NB4 (cell line): ENCODE measurements around the gene HCCS.

Experiments
- DNase-seq: peaks from one replicate; pipeline ENCODE4 v3.0.0; 2010; ENCODE audit warnings: low read depth
- H3K4me3 ChIP-seq: one replicate; pipeline ENCODE4 v1.5.1; 2011; ENCODE audit warnings: mild to moderate bottlenecking, low read depth, low read length, moderate library complexity
- MYC ChIP-seq: IDR thresholded peaks from 2 replicates; pipeline ENCODE4 v1.6.1; 2011; ENCODE audit warnings: low read depth, low read length
- POLR2A ChIP-seq: IDR thresholded peaks from 2 replicates; pipeline ENCODE4 v1.6.1; 2011; ENCODE audit warnings: mild to moderate bottlenecking; ENCODE audit not compliant: insufficient read length; ENCODE audit errors: extremely low read depth
- TF ChIP-seq, protein P1 (sequence below): IDR thresholded peaks from 2 replicates; pipeline ENCODE4 v1.6.1; 2011; ENCODE audit warnings: low read depth, low read length
- TF ChIP-seq, protein P2 (sequence below): IDR thresholded peaks from one replicate; pipeline ENCODE4 v1.5.1; 2012; ENCODE audit warnings: low read depth, low read length

The HCCS gene

DNA sequence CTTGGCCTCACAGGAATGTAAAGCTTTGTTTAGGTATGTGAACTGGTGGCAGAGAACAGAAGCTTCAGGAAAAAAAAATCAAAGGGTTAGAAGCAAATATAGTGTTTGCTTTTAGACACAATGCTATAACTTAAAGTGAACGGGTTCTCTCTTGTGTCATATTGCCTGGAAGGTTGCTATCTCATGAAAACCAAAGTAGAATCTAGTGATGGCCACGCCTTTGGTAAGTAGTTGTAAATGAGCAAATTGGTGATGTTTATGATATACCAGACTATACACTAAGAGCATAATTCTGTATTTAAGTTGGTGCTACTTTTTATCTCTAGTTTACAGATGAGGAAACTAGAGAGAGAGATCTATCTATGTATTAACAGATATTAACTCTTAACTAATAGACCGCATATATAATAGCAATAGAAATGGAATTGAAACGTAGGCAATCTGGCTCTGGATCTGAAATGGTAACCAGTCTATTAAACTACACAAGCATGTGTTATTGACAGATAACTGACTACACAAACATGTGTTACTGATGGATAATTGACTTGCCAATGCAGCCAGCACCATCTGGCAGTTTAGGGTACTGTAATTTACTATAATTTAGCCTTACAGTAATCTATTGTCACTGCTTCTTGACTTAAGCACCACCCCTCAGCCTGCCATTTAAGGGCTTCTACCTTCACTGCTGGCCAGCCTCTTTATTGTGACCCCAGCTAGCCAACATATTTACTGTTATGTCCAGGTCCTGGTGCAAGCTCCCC lies 40.8 kb downstream of the HCCS start:
- no peak for DNase-seq
- TF ChIP-seq, protein P1, sequence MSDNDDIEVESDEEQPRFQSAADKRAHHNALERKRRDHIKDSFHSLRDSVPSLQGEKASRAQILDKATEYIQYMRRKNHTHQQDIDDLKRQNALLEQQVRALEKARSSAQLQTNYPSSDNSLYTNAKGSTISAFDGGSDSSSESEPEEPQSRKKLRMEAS, result no peak
- TF ChIP-seq MYC, result no peak
- TF ChIP-seq, protein P2, sequence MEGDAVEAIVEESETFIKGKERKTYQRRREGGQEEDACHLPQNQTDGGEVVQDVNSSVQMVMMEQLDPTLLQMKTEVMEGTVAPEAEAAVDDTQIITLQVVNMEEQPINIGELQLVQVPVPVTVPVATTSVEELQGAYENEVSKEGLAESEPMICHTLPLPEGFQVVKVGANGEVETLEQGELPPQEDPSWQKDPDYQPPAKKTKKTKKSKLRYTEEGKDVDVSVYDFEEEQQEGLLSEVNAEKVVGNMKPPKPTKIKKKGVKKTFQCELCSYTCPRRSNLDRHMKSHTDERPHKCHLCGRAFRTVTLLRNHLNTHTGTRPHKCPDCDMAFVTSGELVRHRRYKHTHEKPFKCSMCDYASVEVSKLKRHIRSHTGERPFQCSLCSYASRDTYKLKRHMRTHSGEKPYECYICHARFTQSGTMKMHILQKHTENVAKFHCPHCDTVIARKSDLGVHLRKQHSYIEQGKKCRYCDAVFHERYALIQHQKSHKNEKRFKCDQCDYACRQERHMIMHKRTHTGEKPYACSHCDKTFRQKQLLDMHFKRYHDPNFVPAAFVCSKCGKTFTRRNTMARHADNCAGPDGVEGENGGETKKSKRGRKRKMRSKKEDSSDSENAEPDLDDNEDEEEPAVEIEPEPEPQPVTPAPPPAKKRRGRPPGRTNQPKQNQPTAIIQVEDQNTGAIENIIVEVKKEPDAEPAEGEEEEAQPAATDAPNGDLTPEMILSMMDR, result no peak
- TF ChIP-seq POLR2A, result no peak

DNA sequence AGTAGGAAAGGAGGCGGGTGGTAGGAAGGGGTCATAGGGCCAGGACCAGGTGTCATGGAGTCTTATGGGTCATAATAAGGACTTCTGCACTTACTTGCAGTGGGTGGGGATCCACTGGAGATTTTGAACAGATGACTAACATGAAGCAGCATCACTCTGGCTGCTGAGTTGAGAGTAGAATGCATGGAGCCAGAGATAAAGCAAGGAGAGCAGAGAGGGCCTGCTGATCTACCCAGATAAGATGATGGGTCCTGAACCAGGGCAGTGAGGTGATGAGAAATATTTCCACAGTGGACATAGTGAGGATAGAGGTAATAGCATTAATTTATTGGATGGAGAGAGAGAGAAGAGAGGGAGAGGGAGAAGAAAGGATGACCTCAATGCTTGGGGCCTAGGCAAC lies 48.0 kb downstream of the HCCS start:
- H3K4me3 ChIP-seq, result no peak overlapping the region
- TF ChIP-seq, protein P2, result no peak
- TF ChIP-seq, protein P1, result no peak
- TF ChIP-seq MYC, result no peak
- no peak for TF ChIP-seq POLR2A
- no peak for DNase-seq

More for the DNA sequence above, 40.8 kb downstream of the HCCS start:
- no peak overlapping the region for H3K4me3 ChIP-seq

DNA sequence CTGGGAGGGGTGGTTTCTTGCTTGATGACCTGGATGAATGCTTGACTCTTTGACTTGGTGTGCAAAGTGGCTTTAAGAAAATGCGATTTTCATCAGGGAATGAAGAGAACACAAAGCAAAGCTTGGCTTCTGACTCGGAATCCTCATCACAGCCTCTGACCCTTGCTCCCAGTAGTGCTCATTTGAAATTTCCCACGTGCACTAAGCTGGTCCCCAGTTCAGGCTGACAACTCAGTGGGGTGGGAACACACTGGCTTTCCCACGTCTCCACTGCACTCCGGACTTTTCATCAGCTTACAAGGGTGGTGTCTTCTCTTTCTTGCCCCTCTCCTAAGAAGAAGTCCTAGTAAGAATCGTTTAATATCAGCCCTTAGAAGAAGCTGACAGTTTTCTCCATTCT lies 53.3 kb downstream of the HCCS start:
- no peak overlapping the region for H3K4me3 ChIP-seq
- no peak for DNase-seq
- TF ChIP-seq, protein P2, result no peak
- TF ChIP-seq POLR2A (no peak), MYC (no peak)
- TF ChIP-seq, protein P1, result no peak

DNA sequence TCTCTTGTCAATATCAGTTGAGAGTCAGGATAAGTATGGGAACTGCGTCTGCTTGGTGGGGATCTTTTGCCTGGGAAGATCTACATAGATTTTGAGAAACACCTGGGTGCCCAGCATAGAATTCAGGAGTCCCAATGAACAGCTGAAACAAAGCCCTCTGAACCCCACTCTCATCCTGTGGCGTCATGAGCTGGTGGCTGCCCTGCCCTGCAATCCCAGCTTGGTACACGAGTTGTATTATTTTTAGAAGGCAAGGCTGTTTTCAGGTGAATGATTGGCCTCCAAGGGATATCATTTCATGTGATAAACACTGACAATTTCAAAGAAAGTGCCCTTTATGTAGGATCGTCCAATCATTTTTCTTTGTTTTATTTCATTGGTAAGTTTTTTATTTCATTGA lies 60.8 kb downstream of the HCCS start:
- TF ChIP-seq, protein P1, result no peak
- TF ChIP-seq, protein P2, result no peak
- TF ChIP-seq POLR2A (no peak), MYC (no peak)
- DNase-seq, result no peak
- no peak overlapping the region for H3K4me3 ChIP-seq

DNA sequence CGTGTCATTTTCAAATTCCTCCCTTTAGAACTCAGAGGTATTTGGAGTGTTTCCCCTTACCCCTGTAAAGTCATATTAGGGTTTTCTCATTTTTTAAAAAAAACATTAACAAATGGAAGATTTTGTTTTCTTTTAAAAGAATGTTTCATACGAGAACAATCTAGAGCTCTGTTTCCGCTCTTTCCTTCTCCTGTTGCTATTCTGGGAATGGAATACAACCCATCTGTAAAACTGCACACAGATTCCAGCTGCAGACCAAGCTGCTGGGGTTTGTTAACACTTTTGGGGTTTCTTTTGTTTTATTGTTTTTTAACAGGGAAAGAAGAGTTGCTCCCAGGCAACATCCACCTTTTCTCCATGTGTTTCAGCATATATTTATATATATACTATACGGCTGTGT lies 61.3 kb downstream of the HCCS start:
- TF ChIP-seq, protein P2, result no peak
- TF ChIP-seq POLR2A (no peak), MYC (no peak)
- TF ChIP-seq, protein P1, result no peak
- no peak overlapping the region for H3K4me3 ChIP-seq
- DNase-seq, result no peak
